Endothelial cell of umbilical vein (primary cell): ENCODE measurements around the gene MALRD1. TPM values are rescaled to one million over a fixed set of nuclear protein-coding genes. Genes with fewer than 3 reads are reported as not detected.

ENCODE experiments used
- BruUV-seq: library from RNA; stranded (reverse); fragments of 400-500 nt; replicated peaks from 2 replicates; lab custom pipeline; 2021; lab: Mats Ljungman, UMichigan
- CTCF ChIA-PET: fragments of 300-600, 350-600 bp; sonication (Branson Sonifier 250); formaldehyde crosslinking; loops from one replicate; lab custom pipeline; 2021; ENCODE audit warnings: antibody characterized with exemption, inconsistent platforms; lab: Charles Lee
- POLR2A ChIA-PET: fragments of 300-600, 350-600 bp; sonication (Branson Sonifier 250); formaldehyde crosslinking; loops from one replicate; lab custom pipeline; 2021; ENCODE audit warnings: antibody characterized with exemption, inconsistent platforms; lab: Charles Lee
- DNase-seq: peaks from one replicate; pipeline ENCODE4 v3.0.0-alpha.2; 2011; ENCODE audit warnings: low read depth, low spot score
- FAIRE-seq: peaks from 2 replicates; lab custom pipeline; 2011; peaks lifted over from hg19 to GRCh38; lab: Jason Lieb, UNC
- H2AFZ ChIP-seq: 2 replicates; pipeline ENCODE4 v1.6.0; 2012; ENCODE audit warnings: low read depth, low read length, control low read depth, inconsistent platforms
- H3K27ac ChIP-seq: 2 replicates; pipeline ENCODE4 v1.5.1; 2011; ENCODE audit warnings: low read depth, mild to moderate bottlenecking, control low read depth, low read length, moderate library complexity; ENCODE audit not compliant: insufficient read depth
- H3K27me3 ChIP-seq, 2 experiments: 2 replicates each; pipeline versions ENCODE4 v1.6.0 to v1.6.1; 2011; ENCODE audit warnings: low read length in 2 of 2, mixed read lengths in 1 of 2; ENCODE audit not compliant: control insufficient read depth in 2 of 2, insufficient read depth in 2 of 2
- H3K36me3 ChIP-seq, 2 experiments: 2 replicates in 1 of 2; 3 replicates in 1 of 2; pipeline ENCODE4 v1.5.1; 2011; ENCODE audit warnings: low read length in 2 of 2, mild to moderate bottlenecking in 1 of 2, moderate library complexity in 1 of 2; ENCODE audit not compliant: control insufficient read depth in 2 of 2, insufficient read depth in 2 of 2; ENCODE audit errors: extremely low read depth in 1 of 2
- H3K4me1 ChIP-seq: 3 replicates; pipeline ENCODE4 v1.5.1; 2011; ENCODE audit warnings: mild to moderate bottlenecking, low read length; ENCODE audit not compliant: control insufficient read depth, insufficient read depth; ENCODE audit errors: extremely low read depth
- H3K4me2 ChIP-seq: 2 replicates; pipeline ENCODE4 v1.6.1; 2011; ENCODE audit warnings: low read length, control low read depth, mixed read lengths; ENCODE audit not compliant: insufficient read depth
- H3K4me3 ChIP-seq, 3 experiments: fragments of 200-600 bp in 1 of 3; sonication (generic), shearing (Covaris generic) in 1 of 3; replicated peaks in 1 of 3; 2 replicates each; pipeline ENCODE4 v1.5.1; 2011 to 2016; ENCODE audit warnings: control low read depth in 3 of 3, low read length in 3 of 3, mild to moderate bottlenecking in 2 of 3, inconsistent platforms in 1 of 3, low read depth in 1 of 3, moderate library complexity in 1 of 3; ENCODE audit not compliant: insufficient read depth in 1 of 3
- H3K79me2 ChIP-seq: 2 replicates; pipeline ENCODE4 v1.6.0; 2012; ENCODE audit warnings: low read length, inconsistent platforms; ENCODE audit not compliant: control insufficient read depth, insufficient read depth
- H3K9ac ChIP-seq: replicated peaks from 2 replicates; pipeline ENCODE3; 2011; ENCODE audit warnings: low read length, control low read depth; ENCODE audit not compliant: insufficient read depth; ENCODE audit errors: extremely low read depth
- H3K9me1 ChIP-seq: replicated peaks from 3 replicates; pipeline ENCODE4 v1.6.0; 2011; ENCODE audit warnings: mild to moderate bottlenecking, low read length; ENCODE audit not compliant: control insufficient read depth, insufficient read depth; ENCODE audit errors: extremely low read depth
- H3K9me3 ChIP-seq: replicated peaks from 2 replicates; pipeline ENCODE4 v1.5.1; 2012; ENCODE audit warnings: low read length, inconsistent platforms; ENCODE audit not compliant: control insufficient read depth, insufficient read depth
- H4K20me1 ChIP-seq: replicated peaks from 2 replicates; pipeline ENCODE3; 2011; ENCODE audit warnings: mild to moderate bottlenecking, low read length; ENCODE audit not compliant: control insufficient read depth, insufficient read depth; ENCODE audit errors: extremely low read depth
- EZH2 ChIP-seq: IDR thresholded peaks from 2 replicates; pipeline ENCODE4 v1.6.1; 2012; ENCODE audit warnings: borderline replicate concordance, low read depth, mild to moderate bottlenecking, moderate library complexity, low read length, inconsistent platforms; ENCODE audit not compliant: severe bottlenecking
- FOS ChIP-seq: IDR thresholded peaks from 2 replicates; pipeline ENCODE4 v1.6.1; 2011; ENCODE audit warnings: mild to moderate bottlenecking, low read length, moderate library complexity, borderline replicate concordance; ENCODE audit not compliant: insufficient read depth
- GATA2 ChIP-seq: IDR thresholded peaks from 2 replicates; pipeline ENCODE4 v1.7.0; 2011; ENCODE audit warnings: low read depth, mild to moderate bottlenecking, moderate library complexity, mixed read lengths, low read length; ENCODE audit not compliant: insufficient read length, insufficient read depth
- JUN ChIP-seq: IDR thresholded peaks from 2 replicates; pipeline ENCODE4 v1.6.1; 2011; ENCODE audit warnings: borderline replicate concordance, low read depth; ENCODE audit not compliant: insufficient read length, insufficient read depth
- MYC ChIP-seq: IDR thresholded peaks from one replicate; pipeline ENCODE4 v1.6.1; 2011; ENCODE audit warnings: mild to moderate bottlenecking, low read depth, low read length
- POLR2A ChIP-seq: IDR thresholded peaks from 2 replicates; pipeline ENCODE4 v1.6.1; 2012; ENCODE audit warnings: low read depth, mild to moderate bottlenecking, control low read depth, low read length
- POLR2AphosphoS5 ChIP-seq: IDR thresholded peaks from 2 replicates; pipeline ENCODE4 v1.6.1; 2012; ENCODE audit warnings: low read depth, mild to moderate bottlenecking, control low read depth, low read length, moderate library complexity; ENCODE audit not compliant: insufficient read depth
- dilution Hi-C: fragments of 300-500 bp; cut with MboI; formaldehyde crosslinking; loops from one replicate; pipeline ENCODE4 v1.15.0; 2019; ENCODE audit warnings: low sequenced_read_pairs; ENCODE audit not compliant: extremely low pct_ligation_motif_present
- intact Hi-C: fragments of 100-400 bp; cut with micrococcal nuclease; formaldehyde crosslinking; loops from one replicate; pipeline ENCODE4 v1.10.0; 2022
- polyA plus RNA-seq, 4 experiments: library from polyadenylated mRNA; depleted of rRNA in 3 of 4; stranded (reverse) in 3 of 4; unstranded in 1 of 4; fragments of >200 nt; gene quantifications; 2 replicates each; pipeline versions ENCODE4 v1.2.1 to v1.2.3, GENCODE V29; 2011 to 2012; ENCODE audit warnings: missing spikeins in 1 of 4
- total RNA-seq: library from RNA; stranded (reverse); gene quantifications from 2 replicates; pipeline ENCODE4 v1.2.3, GENCODE V29; 2021
- TF ChIP-seq, protein P1 (sequence below), 2 donors: IDR thresholded peaks; 1 replicate in 1 of 2; 2 replicates in 1 of 2; pipeline ENCODE4 v1.5.1; 2011; ENCODE audit warnings: low read length in 2 of 2, mild to moderate bottlenecking in 2 of 2, moderate library complexity in 2 of 2, control low read depth in 1 of 2, inconsistent platforms in 1 of 2, low read depth in 1 of 2; ENCODE audit not compliant: insufficient read depth in 1 of 2; ENCODE audit errors: extremely low read depth in 1 of 2
- TF ChIP-seq, protein P2 (sequence below): IDR thresholded peaks from 2 replicates; pipeline ENCODE4 v1.6.1; 2011; ENCODE audit not compliant: insufficient read depth, insufficient read length

Gene MALRD1
- total and polyA plus RNA-seq, 2 donors (not counting 3 experiments of a cell fraction or from before 2014, with no cell fraction given): not detected

DNA sequence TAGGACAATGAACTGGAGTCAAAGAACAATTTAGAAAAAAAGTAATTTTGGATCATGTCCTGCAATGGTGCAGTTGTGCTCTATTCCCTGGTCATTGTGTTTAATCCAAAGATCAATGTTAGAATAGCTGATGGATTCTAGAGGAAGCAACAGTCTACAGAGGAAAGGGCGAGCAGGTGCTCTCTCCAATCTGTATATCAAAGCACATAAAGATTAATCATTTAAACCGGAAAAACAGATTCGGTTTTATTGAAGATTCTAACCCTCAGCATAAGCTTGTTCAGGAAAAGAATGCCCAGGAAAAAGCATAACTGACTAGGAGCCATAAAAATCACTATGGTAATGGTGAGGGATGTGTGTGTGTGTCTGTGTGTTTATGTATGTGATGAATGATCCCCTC, 110.3 kb downstream of the MALRD1 start:
- Histone ChIP-seq H3K79me2 (no peaks in the 10 kb centered on the region), H3K9me3 (peaks cover 2% of the 10 kb centered on the region), H4K20me1 (no peaks in the 10 kb centered on the region), H3K9ac (no peak overlapping the region), H3K4me2 (no peak overlapping the region), H2AFZ (no peak overlapping the region), H3K27me3 (no peaks in the 10 kb centered on the region), H3K36me3 (no peaks in the 10 kb centered on the region), H3K4me3 (no peak overlapping the region), H3K27ac (no peak overlapping the region), H3K4me1 (no peaks in the 10 kb centered on the region), H3K9me1 (no peaks in the 10 kb centered on the region)
- dilution Hi-C loops (no loop called here), intact Hi-C loops (no loop called here)
- ChIA-PET CTCF (no interaction called here), POLR2A (no interaction called here)
- FAIRE-seq (no peak), DNase-seq (no peak)
- no TSS peak for BruUV-seq
- TF ChIP-seq JUN (no peak), POLR2AphosphoS5 (no peak), GATA2 (no peak), FOS (no peak)

DNA sequence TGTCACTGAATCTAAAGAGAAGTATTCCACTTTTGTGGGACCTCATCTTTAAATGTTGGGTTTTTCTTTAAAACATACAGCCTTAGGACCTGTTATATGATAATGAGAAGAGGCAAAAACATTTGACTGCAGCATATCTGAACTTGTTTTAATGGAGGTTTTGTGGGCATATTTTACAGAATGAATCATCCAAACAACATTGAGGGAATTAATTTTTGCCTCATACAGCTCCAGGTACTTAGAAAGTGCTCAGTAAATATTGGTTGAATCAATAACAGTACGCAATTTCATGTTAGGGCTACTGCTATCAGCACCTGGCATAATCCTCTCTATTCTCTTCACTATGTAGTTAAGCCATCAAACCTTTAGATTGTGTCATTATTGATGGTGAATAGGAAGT, 115.9 kb downstream of the MALRD1 start:
- CTCF ChIA-PET: no interaction called here
- no peak for FAIRE-seq

More for the DNA sequence above, 115.9 kb downstream of the MALRD1 start:
- Histone ChIP-seq H4K20me1 (no peaks in the 10 kb centered on the region), H3K4me3 (no peak overlapping the region), H3K4me2 (no peak overlapping the region), H3K79me2 (no peaks in the 10 kb centered on the region), H3K4me1 (no peaks in the 10 kb centered on the region), H3K27ac (no peak overlapping the region), H2AFZ (no peak overlapping the region), H3K27me3 (no peaks in the 10 kb centered on the region), H3K9me1 (no peaks in the 10 kb centered on the region), H3K36me3 (no peaks in the 10 kb centered on the region), H3K9ac (no peak overlapping the region), H3K9me3 (no peaks in the 10 kb centered on the region)
- POLR2A ChIA-PET: no interaction called here
- intact Hi-C loops (no loop called here), dilution Hi-C loops (no loop called here)
- TF ChIP-seq FOS (no peak), POLR2AphosphoS5 (no peak), EZH2 (no peak), JUN (no peak), GATA2 (no peak), MYC (no peak), POLR2A (no peak)
- TF ChIP-seq, protein P1, sequence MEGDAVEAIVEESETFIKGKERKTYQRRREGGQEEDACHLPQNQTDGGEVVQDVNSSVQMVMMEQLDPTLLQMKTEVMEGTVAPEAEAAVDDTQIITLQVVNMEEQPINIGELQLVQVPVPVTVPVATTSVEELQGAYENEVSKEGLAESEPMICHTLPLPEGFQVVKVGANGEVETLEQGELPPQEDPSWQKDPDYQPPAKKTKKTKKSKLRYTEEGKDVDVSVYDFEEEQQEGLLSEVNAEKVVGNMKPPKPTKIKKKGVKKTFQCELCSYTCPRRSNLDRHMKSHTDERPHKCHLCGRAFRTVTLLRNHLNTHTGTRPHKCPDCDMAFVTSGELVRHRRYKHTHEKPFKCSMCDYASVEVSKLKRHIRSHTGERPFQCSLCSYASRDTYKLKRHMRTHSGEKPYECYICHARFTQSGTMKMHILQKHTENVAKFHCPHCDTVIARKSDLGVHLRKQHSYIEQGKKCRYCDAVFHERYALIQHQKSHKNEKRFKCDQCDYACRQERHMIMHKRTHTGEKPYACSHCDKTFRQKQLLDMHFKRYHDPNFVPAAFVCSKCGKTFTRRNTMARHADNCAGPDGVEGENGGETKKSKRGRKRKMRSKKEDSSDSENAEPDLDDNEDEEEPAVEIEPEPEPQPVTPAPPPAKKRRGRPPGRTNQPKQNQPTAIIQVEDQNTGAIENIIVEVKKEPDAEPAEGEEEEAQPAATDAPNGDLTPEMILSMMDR (IDR thresholded peaks at IDR 0.05; ENCODE audit: extremely low read depth in 1 of 2, insufficient read depth in 1 of 2, low read depth in 1 of 2, low read length in 2 of 2): no peak
- TF ChIP-seq, protein P2, sequence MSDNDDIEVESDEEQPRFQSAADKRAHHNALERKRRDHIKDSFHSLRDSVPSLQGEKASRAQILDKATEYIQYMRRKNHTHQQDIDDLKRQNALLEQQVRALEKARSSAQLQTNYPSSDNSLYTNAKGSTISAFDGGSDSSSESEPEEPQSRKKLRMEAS: no peak
- no peak for DNase-seq
- BruUV-seq: no TSS peak
